Fibroblast of gingiva (primary cell): ENCODE data around the gene TOGARAM2.

Experiments used
- DNase-seq: peaks from one replicate; pipeline ENCODE4 v3.0.0-alpha.2; 2011; ENCODE audit warnings: low read depth

The TOGARAM2 gene

GRCh38 chr2:29000481-29000880, 19.4 kb downstream of the TOGARAM2 start:
- DNase-seq: no peak

- DNase-seq: no peak
Measured at GRCh38 chr2:29000956-29001355, 19.9 kb downstream of the TOGARAM2 start.

DNA sequence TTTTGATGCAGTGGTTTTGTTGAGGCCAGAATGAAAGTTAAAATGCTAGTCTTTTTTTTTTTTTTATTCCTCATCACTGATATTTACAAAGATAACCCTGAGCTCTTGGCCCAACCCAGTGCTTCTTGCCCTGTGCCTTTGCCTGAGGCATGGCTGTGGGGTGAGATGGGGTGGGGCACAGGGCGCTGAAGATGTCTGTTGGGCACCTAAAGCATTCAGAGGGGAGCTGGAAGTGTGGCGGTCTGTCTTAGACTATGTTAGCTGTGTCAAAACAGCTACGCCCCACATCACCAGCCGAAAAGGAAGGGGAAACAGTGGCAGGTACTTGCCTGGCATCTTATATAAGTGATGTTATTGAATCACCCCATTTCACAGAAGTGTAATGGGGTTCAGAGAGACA, 20.7 kb downstream of the TOGARAM2 start:
- no peak for DNase-seq

- no peak for DNase-seq
Measured at GRCh38 chr2:29004755-29005154, 23.7 kb downstream of the TOGARAM2 start.

DNA sequence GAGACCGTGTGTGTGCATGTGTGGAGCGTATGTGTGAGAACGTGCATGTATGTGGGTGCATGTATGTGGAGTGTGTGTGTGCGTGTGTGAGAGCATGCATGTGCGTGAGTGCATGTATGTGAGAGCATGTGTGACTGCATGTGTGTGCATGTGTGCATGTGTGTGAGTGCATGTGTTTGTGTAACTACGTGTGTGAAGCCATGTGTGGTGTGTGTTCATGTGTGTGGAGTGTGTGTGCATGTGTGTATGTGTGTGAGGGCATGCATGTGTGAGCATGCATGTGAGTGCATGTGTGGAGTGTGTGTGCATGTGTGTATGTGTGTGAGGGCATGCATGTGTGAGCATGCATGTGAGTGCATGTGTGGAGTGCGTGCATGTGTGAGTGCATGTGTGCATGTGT, 24.2 kb downstream of the TOGARAM2 start:
- DNase-seq: no peak

- DNase-seq: no peak
Measured at GRCh38 chr2:29006092-29006979, 25.2 kb downstream of the TOGARAM2 start.

- DNase-seq: no peak
Measured at GRCh38 chr2:29006980-29007301, 25.8 kb downstream of the TOGARAM2 start.

GRCh38 chr2:29009270-29009669, 28.2 kb downstream of the TOGARAM2 start:
- no peak for DNase-seq

- no peak for DNase-seq
Measured at GRCh38 chr2:29009711-29010677, 28.9 kb downstream of the TOGARAM2 start.

DNA sequence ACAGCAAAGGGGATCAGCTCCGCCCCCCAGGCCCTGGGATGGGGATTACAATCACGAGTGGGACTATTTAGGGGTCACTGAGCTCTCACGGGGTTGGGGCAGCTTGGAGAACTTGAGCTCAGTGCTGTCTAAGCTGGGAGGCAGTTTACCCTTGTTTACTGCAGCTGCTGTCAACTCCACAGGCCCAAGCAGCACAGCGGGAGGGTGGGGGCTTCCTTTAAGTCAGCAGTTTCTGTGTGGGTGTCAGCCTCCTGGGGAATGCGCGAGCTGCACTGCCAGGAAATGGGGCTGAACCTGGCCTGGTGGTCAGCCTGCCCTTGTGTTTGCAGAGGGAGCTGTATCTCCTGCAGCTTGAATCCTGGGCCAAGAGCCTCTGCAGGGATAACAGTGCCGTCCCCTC, 29.8 kb downstream of the TOGARAM2 start:
- DNase-seq: no peak

GRCh38 chr2:29011418-29012060, 30.4 kb downstream of the TOGARAM2 start:
- DNase-seq: no peak

DNA sequence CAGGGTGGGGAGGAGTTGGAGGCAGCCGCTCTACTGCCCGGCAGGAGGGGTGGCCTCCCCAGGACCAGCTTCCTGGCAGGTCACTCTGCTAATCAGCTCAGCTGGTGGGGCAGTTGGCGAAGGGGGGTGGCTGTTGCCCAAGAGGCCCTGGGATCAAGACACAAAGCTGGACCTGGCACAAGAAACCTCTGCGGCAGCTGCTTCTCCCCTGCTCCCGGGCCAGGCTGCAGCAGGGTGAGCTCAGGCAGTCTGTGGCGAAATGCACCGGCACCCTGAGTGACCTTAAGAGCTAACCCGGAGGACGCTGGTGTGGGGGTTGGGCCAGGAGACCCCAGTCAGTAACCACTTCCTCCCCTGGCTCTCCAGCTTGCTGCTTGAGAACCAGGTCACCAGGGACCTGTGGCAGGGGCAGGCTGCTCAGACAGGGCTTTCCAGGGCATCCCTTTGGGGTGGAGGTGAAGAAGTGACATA, 31.1 kb downstream of the TOGARAM2 start:
- DNase-seq: peak; percentile 53

DNA sequence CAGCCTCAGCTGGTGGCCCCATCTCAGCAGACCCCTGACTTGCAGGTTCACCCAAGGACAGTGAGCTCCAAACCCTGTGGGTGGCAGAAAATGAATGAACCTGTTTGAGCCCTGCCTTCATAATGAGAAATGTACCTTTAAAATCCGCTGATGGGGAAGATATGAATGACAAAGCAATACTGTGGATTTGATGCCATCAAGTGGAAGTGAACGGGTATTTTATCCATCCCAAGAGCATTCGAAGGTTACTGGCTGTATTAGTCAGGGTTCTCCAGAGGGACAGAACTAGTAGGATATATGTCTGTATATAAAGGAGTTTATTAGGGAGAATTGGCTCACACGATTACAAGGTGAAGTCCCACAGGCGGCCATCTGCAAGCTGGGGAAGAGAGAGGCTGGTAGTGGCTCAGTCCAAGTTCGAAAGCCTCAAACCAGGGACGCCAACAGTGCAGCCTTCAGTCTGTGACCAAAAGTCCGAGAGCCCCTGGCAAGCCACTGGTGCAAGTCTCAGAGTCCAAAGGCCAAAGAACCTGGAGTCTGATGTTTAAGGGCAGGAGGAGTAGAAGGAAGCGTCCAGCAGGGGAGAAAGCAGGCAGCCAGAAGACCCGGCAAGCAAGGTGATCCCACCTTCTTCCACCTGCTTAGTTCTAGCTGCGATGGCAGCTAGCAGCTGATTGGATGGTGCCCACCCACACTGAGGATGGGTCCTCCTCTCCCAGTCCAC, 32.1 kb downstream of the TOGARAM2 start:
- DNase-seq: no peak

- no peak for DNase-seq
Measured at GRCh38 chr2:29014331-29014730, 33.2 kb downstream of the TOGARAM2 start.

DNA sequence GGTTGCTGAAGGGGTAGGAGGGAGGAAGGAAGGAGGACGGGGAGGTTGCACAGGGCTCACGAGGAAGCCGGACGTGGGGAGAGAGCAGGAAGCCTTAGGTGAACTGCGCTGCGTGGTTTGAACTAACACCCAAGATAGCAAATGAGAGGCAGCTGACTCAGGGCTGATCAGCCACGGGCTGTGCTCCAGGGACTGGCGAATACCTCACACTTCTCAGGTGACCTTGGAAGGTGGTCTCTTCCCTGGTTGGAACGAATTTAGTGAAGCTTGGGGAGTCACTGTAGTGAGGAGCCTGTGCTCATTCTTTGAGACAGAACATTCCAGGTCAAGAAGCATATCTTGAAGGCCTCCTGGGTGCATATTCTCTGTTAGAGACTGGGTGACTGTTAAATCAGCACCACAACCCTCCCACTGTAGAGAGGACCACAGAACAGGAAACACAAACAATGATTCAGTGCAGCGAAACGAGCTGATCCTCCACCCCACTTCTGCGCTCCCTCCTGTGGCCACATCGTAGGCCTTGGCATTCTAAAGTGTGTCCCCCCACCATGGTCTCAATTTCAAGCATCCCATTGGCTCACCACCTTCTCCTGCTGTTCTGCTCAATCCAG, 33.8 kb downstream of the TOGARAM2 start:
- DNase-seq: no peak

GRCh38 chr2:29015701-29016470, 34.8 kb downstream of the TOGARAM2 start:
- no peak for DNase-seq

- DNase-seq: no peak
Measured at GRCh38 chr2:29016504-29016903, 35.4 kb downstream of the TOGARAM2 start.

GRCh38 chr2:29017716-29018435, 36.8 kb downstream of the TOGARAM2 start:
- no peak for DNase-seq

- no peak for DNase-seq
Measured at GRCh38 chr2:29021886-29022285, 40.8 kb downstream of the TOGARAM2 start.

- DNase-seq: no peak
Measured at GRCh38 chr2:29022679-29023078, 41.6 kb downstream of the TOGARAM2 start.
